GM23338 (cell line): ENCODE data around the gene ACE2. TPM values are rescaled to one million over a fixed set of nuclear protein-coding genes. Genes with fewer than 3 reads are reported as not detected.

Source experiments
- ATAC-seq: fragments of 200-7000 bp; cut with Tn5 transposase; 3 replicates; pipeline ENCODE4 v1.9.1; 2020
- DNase-seq: peaks from one replicate; pipeline ENCODE4 v3.0.0-alpha.2; 2015; ENCODE audit warnings: low spot score
- H2AFZ ChIP-seq: fragments of 200-600 bp; sonication (generic); 2 replicates; pipeline ENCODE4 v1.8.0; 2016; ENCODE audit warnings: antibody characterized with exemption, mild to moderate bottlenecking, moderate library complexity
- H3F3A ChIP-seq: fragments of 200-600 bp; sonication (generic); replicated peaks from 2 replicates; pipeline ENCODE4 v1.8.0; 2017; ENCODE audit warnings: antibody characterized with exemption, mixed run types, low read depth
- H3K27ac ChIP-seq: fragments of 200-600 bp; sonication (generic); 2 replicates; pipeline ENCODE4 v1.6.1; 2016; ENCODE audit warnings: low read depth
- H3K27me3 ChIP-seq: fragments of 200-600 bp; sonication (generic); 2 replicates; pipeline ENCODE4 v1.8.0; 2016; ENCODE audit warnings: mild to moderate bottlenecking, mixed run types, moderate library complexity; ENCODE audit not compliant: insufficient read depth
- H3K36me3 ChIP-seq: fragments of 200-600 bp; sonication (generic); 2 replicates; pipeline ENCODE4 v1.8.0; 2016; ENCODE audit warnings: mild to moderate bottlenecking; ENCODE audit not compliant: insufficient read depth
- H3K4me1 ChIP-seq: fragments of 200-600 bp; sonication (generic); 2 replicates; pipeline ENCODE4 v1.8.0; 2016; ENCODE audit warnings: mild to moderate bottlenecking, moderate library complexity; ENCODE audit not compliant: insufficient read depth
- H3K4me2 ChIP-seq: fragments of 200-600 bp; sonication (generic); 2 replicates; pipeline ENCODE4 v1.7.1; 2017; ENCODE audit warnings: mixed run types
- H3K4me3 ChIP-seq: fragments of 200-600 bp; sonication (generic); 2 replicates; pipeline ENCODE4 v1.6.1; 2016; ENCODE audit warnings: mixed run types
- H3K79me2 ChIP-seq: fragments of 200-600 bp; sonication (generic); replicated peaks from 2 replicates; pipeline ENCODE4 v1.8.0; 2017; ENCODE audit warnings: mild to moderate bottlenecking; ENCODE audit not compliant: insufficient read depth
- H3K9me2 ChIP-seq: fragments of 200-600 bp; sonication (generic); 2 replicates; pipeline ENCODE4 v1.8.0; 2017; ENCODE audit not compliant: insufficient read depth
- H4K20me1 ChIP-seq: fragments of 200-600 bp; sonication (generic); replicated peaks from 2 replicates; pipeline ENCODE4 v1.8.0; 2017; ENCODE audit warnings: mild to moderate bottlenecking; ENCODE audit not compliant: insufficient read depth
- H3K27ac Mint-ChIP-seq: 2 replicates; pipeline ENCODE4 v1.8.0; 2020; ENCODE audit warnings: inconsistent platforms, mild to moderate bottlenecking, moderate library complexity, mixed read lengths
- H3K27me3 Mint-ChIP-seq: 3 replicates; pipeline ENCODE4 v1.8.0; 2022; ENCODE audit warnings: low read depth, mild to moderate bottlenecking, moderate library complexity, mixed read lengths, inconsistent platforms; ENCODE audit not compliant: insufficient read depth, poor library complexity
- H3K36me3 Mint-ChIP-seq: 3 replicates; pipeline ENCODE4 v1.8.0; 2021; ENCODE audit warnings: low read depth, mild to moderate bottlenecking, inconsistent platforms, moderate library complexity, mixed read lengths
- H3K4me1 Mint-ChIP-seq: 3 replicates; pipeline ENCODE4 v1.8.0; 2020; ENCODE audit warnings: mild to moderate bottlenecking, inconsistent platforms, mixed read lengths
- H3K4me3 Mint-ChIP-seq: 3 replicates; pipeline ENCODE4 v1.8.0; 2021; ENCODE audit warnings: moderate library complexity, mild to moderate bottlenecking, inconsistent platforms, mixed read lengths
- H3K9me3 Mint-ChIP-seq: 3 replicates; pipeline ENCODE4 v1.8.0; 2020; ENCODE audit warnings: moderate library complexity, mild to moderate bottlenecking, inconsistent platforms, mixed read lengths
- CREB1 ChIP-seq: fragments of 250-450 bp; sonication (Bioruptor Pico); IDR thresholded peaks from 2 replicates; pipeline ENCODE4 v1.5.0; 2020; ENCODE audit warnings: low read depth, mild to moderate bottlenecking, moderate library complexity
- ETS1 ChIP-seq: IDR thresholded peaks from 2 replicates; pipeline ENCODE4 v1.6.1; 2016; ENCODE audit warnings: antibody characterized with exemption
- EZH2 ChIP-seq: fragments of 200-600 bp; sonication (generic); IDR thresholded peaks from one replicate; pipeline ENCODE4 v1.8.0; 2017; ENCODE audit warnings: antibody characterized with exemption, mild to moderate bottlenecking, low read depth; ENCODE audit not compliant: unreplicated experiment
- NANOG ChIP-seq: IDR thresholded peaks from 2 replicates; pipeline ENCODE4 v1.6.1; 2016; ENCODE audit warnings: antibody characterized with exemption, borderline replicate concordance
- POLR2AphosphoS5 ChIP-seq: IDR thresholded peaks from 2 replicates; pipeline ENCODE4 v1.6.1; 2016; ENCODE audit warnings: antibody characterized with exemption, low read depth
- REST ChIP-seq: IDR thresholded peaks from one replicate; pipeline ENCODE4 v1.6.1; 2018; ENCODE audit warnings: antibody characterized with exemption; ENCODE audit not compliant: unreplicated experiment
- STAT1 ChIP-seq: IDR thresholded peaks from one replicate; pipeline ENCODE4 v1.6.1; 2016; ENCODE audit warnings: antibody characterized with exemption; ENCODE audit not compliant: unreplicated experiment
- ZNF114 ChIP-seq: fragments of 250-450 bp; sonication (Bioruptor Pico); IDR thresholded peaks from 2 replicates; pipeline ENCODE4 v1.5.0; 2020; ENCODE audit warnings: mild to moderate bottlenecking, moderate library complexity
- ZNF462 ChIP-seq: fragments of 250-450 bp; sonication (Bioruptor Pico); IDR thresholded peaks from 2 replicates; pipeline ENCODE4 v1.5.0; 2020; ENCODE audit warnings: mild to moderate bottlenecking, moderate library complexity
- polyA plus RNA-seq: library from polyadenylated mRNA; unstranded; fragments of >200 nt; fragmentation: Nextera tagmentation; extraction: Ambion mirVana; gene quantifications from 2 replicates; pipeline ENCODE4 v1.2.1, GENCODE V29; 2016
- total RNA-seq: library from RNA; depleted of rRNA; stranded (reverse); fragments of >200 nt; shearing (Covaris generic); gene quantifications from 2 replicates; pipeline ENCODE4 v1.2.3, GENCODE V29; 2014

Gene ACE2
- total and polyA plus RNA-seq, 2 experiments from 2014 or later: 0.10 TPM; not detected in 1

- TF ChIP-seq CREB1 (no peak), POLR2AphosphoS5 (no peak), EZH2 (no peak), STAT1 (no peak), NANOG (no peak), REST (no peak)
Observed at GRCh38 chrX:15607067-15607466, 6.3 kb upstream of the ACE2 start (continued).

GRCh38 chrX:15606136-15606535, 5.4 kb upstream of the ACE2 start:
- Mint-ChIP-seq H3K27me3 (peaks cover 4% of the 10 kb centered on the region), H3K36me3 (no peaks in the 10 kb centered on the region), H3K4me3 (no peak overlapping the region), H3K9me3 (no peaks in the 10 kb centered on the region), H3K27ac (no peak overlapping the region), H3K4me1 (peaks cover 3% of the 10 kb centered on the region; the same call in 2 of the 3 replicates)
- Histone ChIP-seq H3K9me2 (no peaks in the 10 kb centered on the region), H3F3A (no peaks in the 10 kb centered on the region), H3K27ac (no peak overlapping the region), H2AFZ (no peak overlapping the region), H3K4me3 (no peak overlapping the region), H3K79me2 (no peaks in the 10 kb centered on the region), H3K4me2 (no peak overlapping the region), H3K4me1 (no peaks in the 10 kb centered on the region), H4K20me1 (no peaks in the 10 kb centered on the region), H3K27me3 (no peaks in the 10 kb centered on the region), H3K36me3 (no peaks in the 10 kb centered on the region)
- DNase-seq (no peak), ATAC-seq (no peak)
- TF ChIP-seq ETS1 (no peak), EZH2 (no peak)

GRCh38 chrX:15605226-15605625, 4.5 kb upstream of the ACE2 start:
- Mint-ChIP-seq H3K9me3 (no peaks in the 10 kb centered on the region), H3K36me3 (no peaks in the 10 kb centered on the region), H3K4me3 (no peak overlapping the region), H3K27ac (no peak overlapping the region), H3K27me3 (peaks cover 4% of the 10 kb centered on the region), H3K4me1 (peaks cover 3% of the 10 kb centered on the region; the same call in 2 of the 3 replicates)
- Histone ChIP-seq H3K36me3 (no peaks in the 10 kb centered on the region), H3K4me2 (no peak overlapping the region), H3K27ac (no peak overlapping the region), H3F3A (no peaks in the 10 kb centered on the region), H3K27me3 (no peaks in the 10 kb centered on the region), H3K4me3 (no peak overlapping the region), H2AFZ (no peak overlapping the region), H3K4me1 (no peaks in the 10 kb centered on the region), H3K79me2 (no peaks in the 10 kb centered on the region), H3K9me2 (no peaks in the 10 kb centered on the region), H4K20me1 (no peaks in the 10 kb centered on the region)
- DNase-seq (no peak), ATAC-seq (no peak)
- TF ChIP-seq ZNF462 (CRISPR knock-in tag) (no peak), STAT1 (no peak), NANOG (no peak), ZNF114 (CRISPR knock-in tag) (no peak)
